HepG2 (cell line): ENCODE results near the gene MTA1. TPM values are rescaled to one million over a fixed set of nuclear protein-coding genes. Genes with fewer than 3 reads are reported as not detected.

Experiments used
- ATAD3A ChIP-seq: sonication (generic); formaldehyde crosslinking; IDR thresholded peaks from 2 replicates; pipeline ENCODE4 v1.4.0; 2020; ENCODE audit warnings: missing genetic modification reagents
- CBX1 ChIP-seq: IDR thresholded peaks from one replicate; pipeline ENCODE4 v1.6.1; 2016; ENCODE audit warnings: antibody characterized with exemption, low read depth
- HNF4A ChIP-seq: sonication (generic); formaldehyde crosslinking; IDR thresholded peaks from 2 replicates; pipeline ENCODE4 v1.4.0; 2020; ENCODE audit warnings: missing genetic modification reagents
- JUND ChIP-seq: sonication (generic); formaldehyde crosslinking; IDR thresholded peaks from 2 replicates; pipeline ENCODE4 v1.8.0; 2022; ENCODE audit warnings: mild to moderate bottlenecking, missing genetic modification reagents
- KMT2B ChIP-seq: IDR thresholded peaks from 2 replicates; pipeline ENCODE4 v1.6.1; 2016; ENCODE audit warnings: missing genetic modification reagents, missing compliant biosample characterization
- MXD4 ChIP-seq: IDR thresholded peaks from 2 replicates; pipeline ENCODE4 v1.6.1; 2016; ENCODE audit warnings: mild to moderate bottlenecking, missing biosample characterization, missing genetic modification reagents
- PAF1 ChIP-seq: IDR thresholded peaks from 2 replicates; pipeline ENCODE4 v1.6.1; 2016; ENCODE audit warnings: missing genetic modification reagents, missing compliant biosample characterization
- RAD51 ChIP-seq: fragments of 450-650 bp; IDR thresholded peaks from 2 replicates; pipeline ENCODE4 v1.6.1; 2016; ENCODE audit warnings: borderline replicate concordance
- ZNF234 ChIP-seq: sonication (generic); formaldehyde crosslinking; conservative IDR thresholded peaks from 2 replicates; pipeline ENCODE4 v1.5.1; 2020; ENCODE audit warnings: mild to moderate bottlenecking, missing genetic modification reagents
- ZNF335 ChIP-seq: sonication (generic); formaldehyde crosslinking; IDR thresholded peaks from 2 replicates; pipeline ENCODE4 v1.4.0; 2020; ENCODE audit warnings: missing genetic modification reagents
- ZNF652 ChIP-seq: IDR thresholded peaks from 2 replicates; pipeline ENCODE4 v1.6.1; 2016; ENCODE audit warnings: low read depth, borderline replicate concordance
- polyA plus RNA-seq, 8 experiments: library from polyadenylated mRNA; depleted of rRNA in 3 of 8; stranded (reverse) in 7 of 8; unstranded in 1 of 8; fragments of >200 nt; fragmentation: Illumina TruSeq in 4 of 8; extraction: Trizol in 4 of 8; gene quantifications; 2 replicates each; pipeline versions ENCODE4 v1.2.1 to v1.2.3, GENCODE V29; 2011 to 2016; ENCODE audit warnings: low read depth in 4 of 8, missing spikeins in 1 of 8, mixed read lengths in 1 of 8; ENCODE audit not compliant: insufficient read depth in 1 of 8
- total RNA-seq, 5 experiments: library from RNA; depleted of rRNA; stranded (reverse); fragments of >200 nt; fragmentation: Illumina TruSeq; extraction: Trizol; gene quantifications; 2 replicates each; pipeline ENCODE4 v1.2.3, GENCODE V29; 2016; ENCODE audit warnings: low read depth in 1 of 5
- TF ChIP-seq, protein P1 (sequence below): sonication (generic); formaldehyde crosslinking; IDR thresholded peaks from 2 replicates; pipeline ENCODE4 v1.4.0; 2020; ENCODE audit warnings: missing genetic modification reagents
- TF ChIP-seq, protein P2 (sequence below): IDR thresholded peaks from 2 replicates; pipeline ENCODE4 v1.6.1; 2016; ENCODE audit warnings: low read depth, control low read depth
- TF ChIP-seq, protein P3 (sequence below): sonication (generic); formaldehyde crosslinking; IDR thresholded peaks from 2 replicates; pipeline ENCODE4 v1.4.0; 2020; ENCODE audit warnings: low read depth, mild to moderate bottlenecking, missing genetic modification reagents
- TF ChIP-seq, protein P4 (sequence below): sonication (generic); formaldehyde crosslinking; conservative IDR thresholded peaks from 2 replicates; pipeline ENCODE4 v1.8.0; 2022; ENCODE audit warnings: mild to moderate bottlenecking, moderate library complexity, missing genetic modification reagents

The MTA1 gene
- total and polyA plus RNA-seq, 2 of the 13 experiments (the other 11 are each of a cell fraction or from before 2014, with no cell fraction given) = 35.2 to 85.8 TPM

DNA sequence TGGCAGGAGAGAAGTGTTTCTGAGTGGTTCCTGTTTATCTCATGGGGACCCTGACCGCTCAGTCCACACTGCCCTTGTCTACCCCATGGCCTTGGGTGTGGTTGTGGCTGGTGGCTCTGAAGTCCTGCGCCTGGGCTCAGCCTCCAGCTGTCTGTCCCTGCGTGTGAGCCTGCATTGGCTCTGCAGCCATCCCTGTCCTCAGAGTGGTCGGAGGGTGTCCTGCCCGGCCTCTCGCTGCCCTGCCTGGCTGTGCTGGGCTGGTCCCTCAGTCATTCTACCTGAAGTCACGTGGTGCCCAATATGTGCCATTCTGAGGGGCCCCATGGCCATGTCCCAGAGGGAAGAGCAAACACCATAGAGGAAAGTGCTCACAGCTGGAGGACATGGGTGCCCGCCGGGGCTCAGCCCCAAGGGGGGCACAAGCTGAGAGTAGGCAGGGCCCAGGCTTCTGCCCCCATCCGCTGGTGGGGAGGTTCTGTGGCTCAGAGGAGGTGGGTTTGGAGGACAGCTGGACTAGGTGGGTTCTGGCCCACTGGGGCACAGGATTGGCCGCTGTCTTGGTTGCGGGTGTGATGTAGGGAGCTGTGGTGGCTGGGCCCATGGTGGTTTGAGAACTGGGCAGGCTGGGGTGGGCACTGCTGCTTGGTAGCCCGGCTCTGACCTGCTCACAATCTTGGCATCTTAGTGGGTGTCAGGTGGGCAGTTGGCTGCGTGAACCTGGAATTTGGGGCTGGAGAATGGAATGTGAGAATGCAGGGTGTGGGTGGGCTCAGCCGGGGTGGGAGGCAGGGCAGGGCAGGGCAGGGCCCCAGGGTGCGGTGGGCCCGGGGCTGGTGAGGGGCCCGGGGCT, 83.0 kb downstream of the MTA1 start (continued):
- TF ChIP-seq, protein P1, sequence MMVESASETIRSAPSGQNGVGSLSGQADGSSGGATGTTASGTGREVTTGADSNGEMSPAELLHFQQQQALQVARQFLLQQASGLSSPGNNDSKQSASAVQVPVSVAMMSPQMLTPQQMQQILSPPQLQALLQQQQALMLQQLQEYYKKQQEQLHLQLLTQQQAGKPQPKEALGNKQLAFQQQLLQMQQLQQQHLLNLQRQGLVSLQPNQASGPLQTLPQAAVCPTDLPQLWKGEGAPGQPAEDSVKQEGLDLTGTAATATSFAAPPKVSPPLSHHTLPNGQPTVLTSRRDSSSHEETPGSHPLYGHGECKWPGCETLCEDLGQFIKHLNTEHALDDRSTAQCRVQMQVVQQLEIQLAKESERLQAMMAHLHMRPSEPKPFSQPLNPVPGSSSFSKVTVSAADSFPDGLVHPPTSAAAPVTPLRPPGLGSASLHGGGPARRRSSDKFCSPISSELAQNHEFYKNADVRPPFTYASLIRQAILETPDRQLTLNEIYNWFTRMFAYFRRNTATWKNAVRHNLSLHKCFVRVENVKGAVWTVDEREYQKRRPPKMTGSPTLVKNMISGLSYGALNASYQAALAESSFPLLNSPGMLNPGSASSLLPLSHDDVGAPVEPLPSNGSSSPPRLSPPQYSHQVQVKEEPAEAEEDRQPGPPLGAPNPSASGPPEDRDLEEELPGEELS = 0 out of 2 replicates have a peak, but pooled peaks have one; percentile 11
- TF ChIP-seq KMT2B = no peak
- TF ChIP-seq, protein P2, sequence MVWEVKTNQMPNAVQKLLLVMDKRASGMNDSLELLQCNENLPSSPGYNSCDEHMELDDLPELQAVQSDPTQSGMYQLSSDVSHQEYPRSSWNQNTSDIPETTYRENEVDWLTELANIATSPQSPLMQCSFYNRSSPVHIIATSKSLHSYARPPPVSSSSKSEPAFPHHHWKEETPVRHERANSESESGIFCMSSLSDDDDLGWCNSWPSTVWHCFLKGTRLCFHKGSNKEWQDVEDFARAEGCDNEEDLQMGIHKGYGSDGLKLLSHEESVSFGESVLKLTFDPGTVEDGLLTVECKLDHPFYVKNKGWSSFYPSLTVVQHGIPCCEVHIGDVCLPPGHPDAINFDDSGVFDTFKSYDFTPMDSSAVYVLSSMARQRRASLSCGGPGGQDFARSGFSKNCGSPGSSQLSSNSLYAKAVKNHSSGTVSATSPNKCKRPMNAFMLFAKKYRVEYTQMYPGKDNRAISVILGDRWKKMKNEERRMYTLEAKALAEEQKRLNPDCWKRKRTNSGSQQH (CRISPR knock-in tag) = no peak
- no peak for TF ChIP-seq ZNF335
- TF ChIP-seq ZNF652 (CRISPR knock-in tag) = no peak
- no peak for TF ChIP-seq PAF1 (CRISPR knock-in tag)
- TF ChIP-seq, protein P3, sequence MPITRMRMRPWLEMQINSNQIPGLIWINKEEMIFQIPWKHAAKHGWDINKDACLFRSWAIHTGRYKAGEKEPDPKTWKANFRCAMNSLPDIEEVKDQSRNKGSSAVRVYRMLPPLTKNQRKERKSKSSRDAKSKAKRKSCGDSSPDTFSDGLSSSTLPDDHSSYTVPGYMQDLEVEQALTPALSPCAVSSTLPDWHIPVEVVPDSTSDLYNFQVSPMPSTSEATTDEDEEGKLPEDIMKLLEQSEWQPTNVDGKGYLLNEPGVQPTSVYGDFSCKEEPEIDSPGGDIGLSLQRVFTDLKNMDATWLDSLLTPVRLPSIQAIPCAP (CRISPR knock-in tag) = no peak
- TF ChIP-seq HNF4A (CRISPR knock-in tag) = no peak
- TF ChIP-seq RAD51 = no peak
- TF ChIP-seq JUND = no peak
- TF ChIP-seq, protein P4, sequence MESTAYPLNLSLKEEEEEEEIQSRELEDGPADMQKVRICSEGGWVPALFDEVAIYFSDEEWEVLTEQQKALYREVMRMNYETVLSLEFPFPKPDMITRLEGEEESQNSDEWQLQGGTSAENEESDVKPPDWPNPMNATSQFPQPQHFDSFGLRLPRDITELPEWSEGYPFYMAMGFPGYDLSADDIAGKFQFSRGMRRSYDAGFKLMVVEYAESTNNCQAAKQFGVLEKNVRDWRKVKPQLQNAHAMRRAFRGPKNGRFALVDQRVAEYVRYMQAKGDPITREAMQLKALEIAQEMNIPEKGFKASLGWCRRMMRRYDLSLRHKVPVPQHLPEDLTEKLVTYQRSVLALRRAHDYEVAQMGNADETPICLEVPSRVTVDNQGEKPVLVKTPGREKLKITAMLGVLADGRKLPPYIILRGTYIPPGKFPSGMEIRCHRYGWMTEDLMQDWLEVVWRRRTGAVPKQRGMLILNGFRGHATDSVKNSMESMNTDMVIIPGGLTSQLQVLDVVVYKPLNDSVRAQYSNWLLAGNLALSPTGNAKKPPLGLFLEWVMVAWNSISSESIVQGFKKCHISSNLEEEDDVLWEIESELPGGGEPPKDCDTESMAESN = no peak
- no peak for TF ChIP-seq MXD4 (CRISPR knock-in tag)
- no peak for TF ChIP-seq ZNF234
- no peak for TF ChIP-seq ATAD3A (CRISPR knock-in tag)
- no peak for TF ChIP-seq CBX1
